SIG-M5 treated with dmso at 0.1 percent for 504 hours (cell line): ENCODE measurements around the gene IPPK.

Source experiments
- DNase-seq: peaks from one replicate; lab custom pipeline; 2025; ENCODE audit not compliant: unreplicated experiment; lab: John Stamatoyannopoulos, UW

Gene IPPK, protein sequence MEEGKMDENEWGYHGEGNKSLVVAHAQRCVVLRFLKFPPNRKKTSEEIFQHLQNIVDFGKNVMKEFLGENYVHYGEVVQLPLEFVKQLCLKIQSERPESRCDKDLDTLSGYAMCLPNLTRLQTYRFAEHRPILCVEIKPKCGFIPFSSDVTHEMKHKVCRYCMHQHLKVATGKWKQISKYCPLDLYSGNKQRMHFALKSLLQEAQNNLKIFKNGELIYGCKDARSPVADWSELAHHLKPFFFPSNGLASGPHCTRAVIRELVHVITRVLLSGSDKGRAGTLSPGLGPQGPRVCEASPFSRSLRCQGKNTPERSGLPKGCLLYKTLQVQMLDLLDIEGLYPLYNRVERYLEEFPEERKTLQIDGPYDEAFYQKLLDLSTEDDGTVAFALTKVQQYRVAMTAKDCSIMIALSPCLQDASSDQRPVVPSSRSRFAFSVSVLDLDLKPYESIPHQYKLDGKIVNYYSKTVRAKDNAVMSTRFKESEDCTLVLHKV

GRCh38 chr9:92669890-92670708 lies at the start of gene IPPK:
TSS of gene IPPK (minus strand) at chr9:92670131. CDS start at chr9:92669988, 143 bp downstream.
- DNase-seq = peak; percentile 98

GRCh38 chr9:92719028-92719647 lies 49.2 kb upstream of the IPPK start:
- no peak for DNase-seq

- DNase-seq = no peak
Observed at GRCh38 chr9:92718086-92719001, 48.4 kb upstream of the IPPK start.

GRCh38 chr9:92717201-92718085 lies 47.5 kb upstream of the IPPK start:
- no peak for DNase-seq

- peak; percentile 12 for DNase-seq
Observed at GRCh38 chr9:92716557-92716956, 46.6 kb upstream of the IPPK start.

- no peak for DNase-seq
Observed at GRCh38 chr9:92715488-92716231, 45.7 kb upstream of the IPPK start.

- DNase-seq = no peak
Observed at GRCh38 chr9:92714787-92715487, 45.0 kb upstream of the IPPK start.

DNA sequence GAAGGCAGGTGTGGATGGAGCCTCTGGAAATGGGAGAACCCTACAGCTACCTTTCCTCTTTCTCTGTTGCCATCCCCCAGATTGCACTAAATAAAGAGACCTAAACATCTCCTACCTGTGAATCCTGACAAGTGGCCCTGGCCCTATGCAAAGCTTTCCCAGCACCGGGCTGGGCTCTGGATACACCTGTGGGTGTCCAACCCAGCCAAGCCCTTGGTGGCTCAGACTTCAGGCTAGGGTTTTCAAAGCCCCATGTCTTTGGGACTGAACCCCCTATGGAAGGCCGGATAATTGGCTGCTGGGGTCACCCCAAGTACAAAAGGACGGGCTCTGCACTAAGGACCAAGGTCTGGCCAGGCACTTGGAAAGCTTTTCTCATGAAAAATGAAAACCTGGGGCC lies 44.1 kb upstream of the IPPK start:
- no peak for DNase-seq

DNA sequence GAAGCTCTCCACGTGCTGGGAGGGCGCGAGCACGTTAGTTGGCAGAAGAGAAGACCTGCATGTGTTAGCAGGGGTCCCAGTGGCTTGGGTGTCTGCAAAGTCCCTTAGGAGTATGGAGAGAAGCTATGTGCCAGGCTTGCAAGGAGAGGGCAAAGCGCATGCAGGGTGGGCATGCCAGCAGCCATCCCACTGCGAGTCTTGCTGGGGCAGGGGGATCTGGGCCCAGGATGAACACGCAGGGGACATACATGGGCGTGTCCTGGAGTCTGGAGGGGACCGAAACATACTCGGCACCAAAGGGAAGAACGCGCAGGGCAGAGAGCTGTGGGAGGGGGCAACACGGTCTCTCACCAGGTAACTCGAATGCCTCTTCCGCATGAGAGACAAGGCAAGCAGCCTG lies 43.6 kb upstream of the IPPK start:
- DNase-seq = no peak

GRCh38 chr9:92712767-92713166 lies 42.8 kb upstream of the IPPK start:
- DNase-seq = no peak

GRCh38 chr9:92711844-92712243 lies 41.9 kb upstream of the IPPK start:
- DNase-seq = no peak

- no peak for DNase-seq
Observed at GRCh38 chr9:92711146-92711545, 41.2 kb upstream of the IPPK start.

- DNase-seq = no peak
Observed at GRCh38 chr9:92710368-92710767, 40.4 kb upstream of the IPPK start.

DNA sequence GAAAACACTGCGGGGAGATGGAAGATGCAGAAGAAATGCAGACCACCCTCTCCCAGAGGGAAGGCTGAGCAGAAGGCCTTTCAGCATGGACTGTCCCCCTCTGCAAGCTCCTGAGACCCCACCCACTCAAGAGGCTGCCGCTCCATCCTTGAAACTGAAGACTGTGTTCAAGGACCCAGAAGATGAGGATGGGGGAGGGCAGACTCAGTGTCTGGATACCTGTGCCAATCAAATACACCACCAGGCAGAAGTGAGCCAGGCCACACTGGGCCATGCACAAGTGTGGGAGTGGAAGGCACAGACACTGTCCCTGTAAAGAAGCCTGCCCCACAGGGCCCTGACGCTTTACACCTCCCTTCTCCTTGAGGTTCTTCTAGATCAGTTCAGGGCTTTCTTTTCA lies 40.0 kb upstream of the IPPK start:
- no peak for DNase-seq

GRCh38 chr9:92709240-92709639 lies 39.3 kb upstream of the IPPK start:
- no peak for DNase-seq

- DNase-seq = no peak
Observed at GRCh38 chr9:92707530-92707929, 37.6 kb upstream of the IPPK start.

- DNase-seq = peak; percentile 49
Observed at GRCh38 chr9:92706218-92706940, 36.4 kb upstream of the IPPK start.

DNA sequence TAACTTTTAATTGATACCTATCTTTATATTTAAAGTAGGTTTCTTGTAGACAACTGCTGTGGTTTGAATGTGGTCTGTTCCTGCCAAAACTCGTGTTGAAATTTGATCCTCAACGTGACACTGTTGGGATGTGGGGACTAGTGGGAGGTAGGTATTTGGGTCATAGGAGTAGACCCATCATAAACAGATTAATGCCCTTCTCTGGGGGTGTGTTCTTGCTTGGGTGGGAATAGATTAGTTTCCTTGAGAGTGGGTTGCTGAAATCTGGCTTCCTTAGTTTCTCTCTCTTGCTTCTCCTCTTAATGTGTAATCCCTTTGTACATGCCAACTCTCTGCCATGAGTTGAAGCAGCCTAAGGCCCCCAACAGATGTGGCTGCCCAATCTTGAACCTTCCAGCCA lies 34.6 kb upstream of the IPPK start:
- DNase-seq = no peak
